ENCODE data around the gene KIR3DL3. TPM values are rescaled to one million over a fixed set of nuclear protein-coding genes. Genes with fewer than 3 reads are reported as not detected.
"Not testable (repeated sequence)": the region's sequence is repeated elsewhere in the genome, so short reads cannot be mapped to it uniquely, and the experiment has no call there.

Gene KIR3DL3
- total and polyA plus RNA-seq, 2 experiments from 2014 or later = not detected

- not testable (repeated sequence) for H3K36me3 Mint-ChIP-seq (ENCODE audit: low read depth)
Measured at GRCh38 chr19:54676210-54676834, 47.9 kb upstream of the KIR3DL3 start.

GRCh38 chr19:54677217-54677616 is 47.0 kb upstream of the KIR3DL3 start:
- TF ChIP-seq JUNB (IDR thresholded peaks at IDR 0.05; ENCODE audit: unreplicated experiment) (no peak), EZH2 (IDR thresholded peaks at IDR 0.05; ENCODE audit: low read depth, unreplicated experiment) (no peak), ZNF462 (CRISPR knock-in tag; IDR thresholded peaks at IDR 0.05) (no peak)
- no peaks in the 10 kb centered on the region for H4K20me1 ChIP-seq (replicated peaks; ENCODE audit: insufficient read depth)
- Mint-ChIP-seq H3K4me1 (no peaks in the 10 kb centered on the region), H3K27ac (no peak overlapping the region), H3K9me3 (peaks cover 64% of the 10 kb centered on the region), H3K27me3 (ENCODE audit: insufficient read depth, low read depth, poor library complexity) (no peaks in the 10 kb centered on the region), H3K36me3 (ENCODE audit: low read depth) (peaks cover 1% of the 10 kb centered on the region), H3K4me3 (no peak overlapping the region)
- H3K36me3 ChIP-seq (ENCODE audit: insufficient read depth) = no peaks in the 10 kb centered on the region
- H3K27me3 ChIP-seq (ENCODE audit: insufficient read depth) = no peaks in the 10 kb centered on the region
- ATAC-seq (no peak), DNase-seq (ENCODE audit: low spot score) (peak; percentile 61)
- H3K4me3 ChIP-seq = no peak overlapping the region
- H3K4me2 ChIP-seq = no peak overlapping the region
- H3K9me2 ChIP-seq (ENCODE audit: insufficient read depth) = no peaks in the 10 kb centered on the region
- no peaks in the 10 kb centered on the region for H3F3A ChIP-seq (replicated peaks; ENCODE audit: low read depth)
- no peak overlapping the region for H3K27ac ChIP-seq (ENCODE audit: low read depth)
- peak overlapping the region; percentile 21; the same call in 1 of the 2 replicates for H2AFZ ChIP-seq
- H3K79me2 ChIP-seq (replicated peaks; ENCODE audit: insufficient read depth) = no peaks in the 10 kb centered on the region
- 0 out of 2 replicates have a peak, but pooled peaks cover 4% of the 10 kb centered on the region for H3K4me1 ChIP-seq (ENCODE audit: insufficient read depth)

More at GRCh38 chr19:54676210-54676834, 47.9 kb upstream of the KIR3DL3 start:
- not testable (repeated sequence) for H4K20me1 ChIP-seq (replicated peaks; ENCODE audit: insufficient read depth); H3F3A ChIP-seq (replicated peaks; ENCODE audit: low read depth); H3K4me3 ChIP-seq; H3K4me2 ChIP-seq; H3K9me2 ChIP-seq (ENCODE audit: insufficient read depth); H3K27ac ChIP-seq (ENCODE audit: low read depth); H3K79me2 ChIP-seq (replicated peaks; ENCODE audit: insufficient read depth); H3K4me1 ChIP-seq (ENCODE audit: insufficient read depth); H3K27me3 Mint-ChIP-seq (ENCODE audit: insufficient read depth, low read depth, poor library complexity); H3K36me3 ChIP-seq (ENCODE audit: insufficient read depth); H3K27ac Mint-ChIP-seq; H3K27me3 ChIP-seq (ENCODE audit: insufficient read depth); H3K4me3 Mint-ChIP-seq; H2AFZ ChIP-seq; H3K4me1 Mint-ChIP-seq
- peaks cover 66% of the 10 kb centered on the region for H3K9me3 Mint-ChIP-seq
- ATAC-seq (peak; percentile 31; the same call in 1 of the 3 replicates), DNase-seq (ENCODE audit: low spot score) (peak; percentile 77)
- peak; percentile 68 to 86 for TF ChIP-seq CTCF (conservative IDR thresholded peaks at IDR 0.05; ENCODE audit: low read depth in 2 of 2)

- H3K4me3 Mint-ChIP-seq; H3K79me2 ChIP-seq (replicated peaks; ENCODE audit: insufficient read depth); H3K27me3 ChIP-seq (ENCODE audit: insufficient read depth); H3K9me2 ChIP-seq (ENCODE audit: insufficient read depth); H3F3A ChIP-seq (replicated peaks; ENCODE audit: low read depth); H3K4me2 ChIP-seq; DNase-seq (ENCODE audit: low spot score); H2AFZ ChIP-seq; H3K4me1 Mint-ChIP-seq; H3K27me3 Mint-ChIP-seq (ENCODE audit: insufficient read depth, low read depth, poor library complexity); H3K4me1 ChIP-seq (ENCODE audit: insufficient read depth); H4K20me1 ChIP-seq (replicated peaks; ENCODE audit: insufficient read depth); ATAC-seq; H3K4me3 ChIP-seq; H3K36me3 ChIP-seq (ENCODE audit: insufficient read depth); H3K27ac Mint-ChIP-seq; H3K27ac ChIP-seq (ENCODE audit: low read depth): not testable (repeated sequence)
- Mint-ChIP-seq H3K36me3 (ENCODE audit: low read depth) (peaks cover 16% of the 10 kb centered on the region), H3K9me3 (peaks cover 82% of the 10 kb centered on the region)
Measured at GRCh38 chr19:54681596-54681995, 42.6 kb upstream of the KIR3DL3 start.

All from GM23338 (cell line).